Measurements from ENCODE around the gene LRRC8D. TPM values are rescaled to one million over a fixed set of nuclear protein-coding genes. Genes with fewer than 3 reads are reported as not detected.

LRRC8D gene
- total and polyA plus RNA-seq, 2 of the 4 experiments (the other 2 are of a cell fraction): 34.1 to 35.3 TPM

- in situ Hi-C loops (cut with MboI; ENCODE audit: low sequenced_read_pairs) (no loop called here), intact Hi-C loops (cut with micrococcal nuclease) (no loop called here), dilution Hi-C loops (cut with HindIII; ENCODE audit: low sequenced_read_pairs, unreplicated experiment) (no loop called here)
- Histone ChIP-seq H3K4me3 (ENCODE audit: insufficient read depth, low read depth, low read length) (no peak overlapping the region), H3K79me1 (ENCODE audit: low read depth in 1 of 2, low read length in 2 of 2) (0 out of 4 replicates have a peak, but pooled peaks cover 0 to 5% of the 10 kb centered on the region in 2 experiments), H3K36me3 (ENCODE audit: control insufficient read depth, insufficient read depth, low read length) (no peaks in the 10 kb centered on the region), H2AFZ (replicated peaks; ENCODE audit: low read length, poor library complexity) (no peak overlapping the region), H4K8ac (ENCODE audit: low read depth in 2 of 2, low read length in 2 of 2) (peak overlapping the region in 1 of 2 experiments; percentile 46; a peak in 1 of 4 replicates), H4K20me1 (ENCODE audit: insufficient read depth, low read length) (no peaks in the 10 kb centered on the region), H3K23ac (ENCODE audit: low read depth, low read length) (no peak overlapping the region), H3K4me1 (ENCODE audit: control insufficient read depth, insufficient read depth, low read length) (peaks cover 24% of the 10 kb centered on the region), H3K9me3 (ENCODE audit: control insufficient read depth, insufficient read depth, low read length) (peaks cover 2% of the 10 kb centered on the region), H4K91ac (ENCODE audit: insufficient read depth, low read depth, low read length) (0 out of 2 replicates have a peak overlapping the region, but pooled peaks have one; percentile 21), H3K9ac (ENCODE audit: low read depth, low read length) (no peak overlapping the region), H3K27ac (ENCODE audit: insufficient read depth, low read length) (no peak overlapping the region), H2BK15ac (ENCODE audit: low read depth, low read length) (0 out of 3 replicates have a peak overlapping the region, but pooled peaks have one; percentile 70), H2BK5ac (ENCODE audit: low read depth, low read length, poor library complexity, severe bottlenecking) (no peak overlapping the region), H3K9me1 (ENCODE audit: insufficient read depth, low read length) (peaks cover 23% of the 10 kb centered on the region), H2AK9ac (replicated peaks; ENCODE audit: low read depth, low read length, poor library complexity) (no peak overlapping the region), H3K14ac (replicated peaks; ENCODE audit: low read depth, low read length) (no peak overlapping the region), H3K4me2 (ENCODE audit: low read depth, low read length) (no peak overlapping the region), H2BK20ac (ENCODE audit: low read depth, low read length) (peak overlapping the region; percentile 37; the same call in 1 of the 2 replicates), H3K18ac (ENCODE audit: low read depth, low read length) (peak overlapping the region; percentile 61; the same call in 1 of the 2 replicates), H3K4ac (ENCODE audit: low read depth, low read length) (peak overlapping the region; percentile 15; the same call in 1 of the 2 replicates), H4K5ac (ENCODE audit: low read depth, low read length) (peak overlapping the region; percentile 19; the same call in 1 of the 2 replicates), H2BK120ac (ENCODE audit: low read depth, low read length) (no peak overlapping the region), H2AK5ac (ENCODE audit: low read depth, low read length) (peak overlapping the region; percentile 40; the same call in 1 of the 2 replicates), H3K27me3 (ENCODE audit: control insufficient read depth, insufficient read depth, low read length) (no peaks in the 10 kb centered on the region), H3K56ac (ENCODE audit: extremely low read depth, insufficient read depth, low read length) (no peak overlapping the region)
- DNase-seq (no peak), ATAC-seq (ENCODE audit: low read depth) (no peak)
- ChIA-PET POLR2A (ENCODE audit: unreplicated experiment) (no interaction called here), CTCF (no interaction called here)
- TF ChIP-seq RAD21 (IDR thresholded peaks at IDR 0.05; ENCODE audit: low read length) (no peak), MAZ (IDR thresholded peaks at IDR 0.05; ENCODE audit: borderline replicate concordance, low read depth, low read length) (no peak)
- no CpG with 5 or more reads among the region's 2 CpGs for WGBS, 2 experiments (ENCODE audit: extremely low coverage in 2 of 2, insufficient read length in 1 of 2)
- no TSS peak for BruUV-seq (replicated peaks)
Observed at GRCh38 chr1:89942014-89942413, 121.2 kb downstream of the LRRC8D start.
